CD4-positive, CD25-positive, alpha-beta regulatory T cell (primary cell): ENCODE measurements around the gene KMT2E. TPM values are rescaled to one million over a fixed set of nuclear protein-coding genes. Genes with fewer than 3 reads are reported as not detected.
"Not testable (repeated sequence)": the region's sequence is repeated elsewhere in the genome, so short reads cannot be mapped to it uniquely, and the experiment has no call there.

Experiments
- ATAC-seq, 2 donors: fragments of 150-1000 bp; cut with Tn5 transposase; one replicate each; pipeline ENCODE4 v1.10.0; 2021; ENCODE audit warnings: low read depth in 2 of 2, moderate number of reproducible peaks in 2 of 2, moderate library complexity in 1 of 2
- DNase-seq, 3 donors: peaks; one replicate each; pipeline versions ENCODE4 v3.0.0 to v3.0.0-alpha.2; 2012 to 2022; ENCODE audit warnings: mixed read lengths in 1 of 3
- H3K27ac ChIP-seq: one replicate; pipeline ENCODE4 v1.7.0; 2013; ENCODE audit warnings: mild to moderate bottlenecking, low read length; ENCODE audit not compliant: insufficient read depth, poor library complexity, severe bottlenecking
- H3K27me3 ChIP-seq: one replicate; pipeline ENCODE4 v1.7.0; 2013; ENCODE audit warnings: low read length; ENCODE audit not compliant: control insufficient read depth, insufficient read depth
- H3K36me3 ChIP-seq: one replicate; pipeline ENCODE4 v1.7.0; 2013; ENCODE audit warnings: mild to moderate bottlenecking, low read length, moderate library complexity; ENCODE audit not compliant: control insufficient read depth, insufficient read depth
- H3K4me1 ChIP-seq: 2 replicates; pipeline ENCODE4 v1.7.0; 2013; ENCODE audit warnings: mild to moderate bottlenecking, low read length; ENCODE audit not compliant: insufficient read depth, control insufficient read depth, poor library complexity, severe bottlenecking
- H3K4me3 ChIP-seq: one replicate; pipeline ENCODE4 v1.7.0; 2013; ENCODE audit warnings: low read depth, mild to moderate bottlenecking, low read length, moderate library complexity
- H3K9me3 ChIP-seq, 2 experiments: 1 replicate in 1 of 2; 2 replicates in 1 of 2; pipeline ENCODE4 v1.7.0; 2013; ENCODE audit warnings: low read length in 2 of 2, mild to moderate bottlenecking in 1 of 2, moderate library complexity in 1 of 2; ENCODE audit not compliant: control insufficient read depth in 2 of 2
- H3K27ac Mint-ChIP-seq, 3 donors: one replicate each; pipeline ENCODE4 v1.8.0; 2020 to 2022; ENCODE audit warnings: mild to moderate bottlenecking in 3 of 3, mixed read lengths in 3 of 3, moderate library complexity in 2 of 3
- H3K27me3 Mint-ChIP-seq: one replicate; pipeline ENCODE4 v1.8.0; 2022; ENCODE audit warnings: mild to moderate bottlenecking, mixed read lengths
- H3K36me3 Mint-ChIP-seq: one replicate; pipeline ENCODE4 v1.8.0; 2020; ENCODE audit warnings: mixed read lengths
- H3K4me1 Mint-ChIP-seq, 4 donors: one replicate each; pipeline ENCODE4 v1.8.0; 2020 to 2022; ENCODE audit warnings: mixed read lengths in 4 of 4, mild to moderate bottlenecking in 1 of 4
- H3K4me3 Mint-ChIP-seq, 4 donors: one replicate each; pipeline ENCODE4 v1.8.0; 2020 to 2022; ENCODE audit warnings: mild to moderate bottlenecking in 4 of 4, mixed read lengths in 4 of 4, moderate library complexity in 3 of 4
- H3K9me3 Mint-ChIP-seq, 7 donors: one replicate each; pipeline ENCODE4 v1.8.0; 2020 to 2022; ENCODE audit warnings: mixed read lengths in 7 of 7, mild to moderate bottlenecking in 3 of 7, moderate library complexity in 2 of 7
- polyA plus RNA-seq, 4 donors: library from polyadenylated mRNA; unstranded; fragments of 300-500 nt; fragmentation: Illumina TruSeq; gene quantifications; one replicate each; pipeline ENCODE4 v1.2.3, GENCODE V29; 2021
- total RNA-seq: library from RNA; stranded (reverse); gene quantifications from one replicate; pipeline ENCODE4 v1.2.3, GENCODE V29; 2022

The KMT2E gene
- total and polyA plus RNA-seq, 5 donors from 2014 or later, result 146 to 360 (median 186) TPM

- H3K36me3 ChIP-seq, result peaks cover 16% of the 10 kb centered on the region
- not testable (repeated sequence) for H3K9me3 ChIP-seq, H3K9me3 Mint-ChIP-seq, H3K27ac ChIP-seq, DNase-seq, H3K27me3 ChIP-seq, H3K27me3 Mint-ChIP-seq, ATAC-seq
- H3K4me1 Mint-ChIP-seq, result peaks cover 52 to 96% (median 76%) of the 10 kb centered on the region in 4 donors
- H3K36me3 Mint-ChIP-seq, result peaks cover 34% of the 10 kb centered on the region
- peaks cover 97% of the 10 kb centered on the region for H3K4me1 ChIP-seq
- peak overlapping the region in 2 of 3 donors; percentile 70 to 92 for H3K27ac Mint-ChIP-seq
- H3K4me3 ChIP-seq, result peak overlapping the region; percentile 70
- H3K4me3 Mint-ChIP-seq, result peak overlapping the region; percentile 52 to 87 (median 59)
Observed at GRCh38 chr7:105005006-105005405, 9.0 kb upstream of the KMT2E start.

GRCh38 chr7:105005486-105005885 lies 8.5 kb upstream of the KMT2E start:
- H3K27me3 Mint-ChIP-seq, DNase-seq, ATAC-seq, H3K9me3 Mint-ChIP-seq, H3K27ac ChIP-seq, H3K4me3 ChIP-seq, H3K27me3 ChIP-seq, H3K9me3 ChIP-seq: not testable (repeated sequence)
- H3K36me3 ChIP-seq, result peaks cover 16% of the 10 kb centered on the region
- Mint-ChIP-seq H3K4me3 (peak overlapping the region; percentile 41 to 87 (median 52)), H3K27ac (peak overlapping the region in 2 of 3 donors; percentile 70 to 92), H3K36me3 (peaks cover 35% of the 10 kb centered on the region), H3K4me1 (peaks cover 47 to 96% (median 76%) of the 10 kb centered on the region in 4 donors)
- peaks cover 97% of the 10 kb centered on the region for H3K4me1 ChIP-seq

GRCh38 chr7:105006367-105007136 lies 7.5 kb upstream of the KMT2E start:
- Histone ChIP-seq H3K4me3 (peak overlapping the region; percentile 63), H3K4me1 (peaks cover 96% of the 10 kb centered on the region), H3K27ac (peak overlapping the region; percentile 49), H3K36me3 (peaks cover 10% of the 10 kb centered on the region), H3K9me3 (no peaks in the 10 kb centered on the region), H3K27me3 (no peaks in the 10 kb centered on the region)
- Mint-ChIP-seq H3K27me3 (no peaks in the 10 kb centered on the region), H3K4me1 (peaks cover 40 to 93% (median 71%) of the 10 kb centered on the region in 4 donors), H3K36me3 (peaks cover 29% of the 10 kb centered on the region), H3K27ac (peak overlapping the region; percentile 43 to 71 (median 63)), H3K4me3 (peak overlapping the region; percentile 67 to 87 (median 72)), H3K9me3 (no peaks in the 10 kb centered on the region)
- DNase-seq, result no peak
- peak in 1 of 2 donors; percentile 32 for ATAC-seq

GRCh38 chr7:105007298-105007697 lies 6.7 kb upstream of the KMT2E start:
- peaks cover 27% of the 10 kb centered on the region for H3K36me3 Mint-ChIP-seq
- Histone ChIP-seq H3K4me3 (peak overlapping the region; percentile 100), H3K36me3 (peaks cover 7% of the 10 kb centered on the region), H3K27me3 (no peaks in the 10 kb centered on the region), H3K27ac (peak overlapping the region; percentile 49), H3K9me3 (no peaks in the 10 kb centered on the region), H3K4me1 (peaks cover 96% of the 10 kb centered on the region)
- peaks cover 0 to under 1% (median 0%) of the 10 kb centered on the region in 7 donors for H3K9me3 Mint-ChIP-seq
- peak overlapping the region in 1 of 3 donors; percentile 43 for H3K27ac Mint-ChIP-seq
- ATAC-seq (no peak), DNase-seq (no peak)
- peak overlapping the region; percentile 33 to 87 (median 71) for H3K4me3 Mint-ChIP-seq
- peaks cover 3% of the 10 kb centered on the region for H3K27me3 Mint-ChIP-seq
- peaks cover 33 to 85% (median 64%) of the 10 kb centered on the region in 4 donors for H3K4me1 Mint-ChIP-seq

- Histone ChIP-seq H3K4me3 (peak overlapping the region; percentile 100), H3K36me3 (peaks cover 7% of the 10 kb centered on the region), H3K27me3 (no peaks in the 10 kb centered on the region), H3K27ac (peak overlapping the region; percentile 100), H3K4me1 (peaks cover 73% of the 10 kb centered on the region), H3K9me3 (no peaks in the 10 kb centered on the region)
- DNase-seq (no peak), ATAC-seq (no peak)
- Mint-ChIP-seq H3K27me3 (peaks cover 29% of the 10 kb centered on the region), H3K4me3 (peak overlapping the region; percentile 97 to 100 (median 98)), H3K4me1 (peaks cover 11 to 66% (median 44%) of the 10 kb centered on the region in 4 donors), H3K27ac (peak overlapping the region; percentile 100), H3K36me3 (peaks cover 27% of the 10 kb centered on the region), H3K9me3 (peaks cover 0 to 8% (median 0%) of the 10 kb centered on the region in 7 donors)
Observed at GRCh38 chr7:105009667-105010503, 4.1 kb upstream of the KMT2E start.

GRCh38 chr7:105010504-105011130 lies 3.4 kb upstream of the KMT2E start:
- Histone ChIP-seq H3K27me3 (no peaks in the 10 kb centered on the region), H3K4me1 (peaks cover 65% of the 10 kb centered on the region), H3K4me3 (peak overlapping the region; percentile 100), H3K36me3 (peaks cover 7% of the 10 kb centered on the region), H3K9me3 (no peaks in the 10 kb centered on the region), H3K27ac (peak overlapping the region; percentile 100)
- Mint-ChIP-seq H3K4me3 (peak overlapping the region; percentile 97 to 100 (median 98)), H3K27me3 (peaks cover 30% of the 10 kb centered on the region), H3K4me1 (peaks cover 6 to 59% (median 39%) of the 10 kb centered on the region in 4 donors), H3K36me3 (peaks cover 22% of the 10 kb centered on the region), H3K9me3 (peaks cover 0 to 8% (median 0%) of the 10 kb centered on the region in 7 donors), H3K27ac (peak overlapping the region; percentile 100)
- ATAC-seq (no peak), DNase-seq (no peak)

- H3K4me3 Mint-ChIP-seq, result peak overlapping the region; percentile 97 to 100 (median 98)
- ATAC-seq, result no peak
- H3K27ac Mint-ChIP-seq, result peak overlapping the region; percentile 100
- peaks cover 30% of the 10 kb centered on the region for H3K27me3 Mint-ChIP-seq
- Histone ChIP-seq H3K9me3 (no peaks in the 10 kb centered on the region), H3K27ac (peak overlapping the region; percentile 100), H3K27me3 (no peaks in the 10 kb centered on the region), H3K36me3 (peaks cover 5% of the 10 kb centered on the region), H3K4me1 (peaks cover 62% of the 10 kb centered on the region), H3K4me3 (peak overlapping the region; percentile 100)
- peaks cover 21% of the 10 kb centered on the region for H3K36me3 Mint-ChIP-seq
- no peak for DNase-seq
- H3K4me1 Mint-ChIP-seq, result peaks cover 4 to 56% (median 36%) of the 10 kb centered on the region in 4 donors
- H3K9me3 Mint-ChIP-seq, result peaks cover 0 to 8% (median 0%) of the 10 kb centered on the region in 7 donors
Observed at GRCh38 chr7:105011141-105011830, 2.7 kb upstream of the KMT2E start.
